Bone marrow (tissue), 2 donors: ENCODE data around the gene GJA4.
"Not testable (repeated sequence)": the region's sequence is repeated elsewhere in the genome, so short reads cannot be mapped to it uniquely, and the experiment has no call there.

ENCODE experiments used
- DNase-seq, 2 donors: peaks; one replicate each; lab custom pipeline; 2025; lab: John Stamatoyannopoulos, UW

The GJA4 gene

DNA sequence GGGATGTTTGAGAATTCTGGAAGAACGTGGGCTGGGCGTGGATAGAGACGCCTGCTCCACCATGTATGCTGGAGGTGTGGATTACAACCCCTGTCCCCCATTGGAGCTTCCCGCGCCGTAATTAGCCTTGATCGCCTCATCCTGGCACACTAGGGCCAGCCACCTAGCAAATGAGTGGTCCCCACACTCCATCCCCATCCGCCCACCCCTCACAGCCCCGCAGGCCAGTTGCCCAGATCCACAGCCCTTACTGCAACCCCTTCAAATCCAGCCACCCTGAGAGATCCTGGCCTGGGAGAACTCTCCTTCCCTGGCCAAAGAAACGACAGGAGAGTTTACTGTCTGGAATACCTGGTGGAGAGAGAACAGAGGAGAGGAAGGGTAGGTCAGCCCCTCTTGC is 375 bp upstream of the GJA4 start:
- no peak for DNase-seq

DNA sequence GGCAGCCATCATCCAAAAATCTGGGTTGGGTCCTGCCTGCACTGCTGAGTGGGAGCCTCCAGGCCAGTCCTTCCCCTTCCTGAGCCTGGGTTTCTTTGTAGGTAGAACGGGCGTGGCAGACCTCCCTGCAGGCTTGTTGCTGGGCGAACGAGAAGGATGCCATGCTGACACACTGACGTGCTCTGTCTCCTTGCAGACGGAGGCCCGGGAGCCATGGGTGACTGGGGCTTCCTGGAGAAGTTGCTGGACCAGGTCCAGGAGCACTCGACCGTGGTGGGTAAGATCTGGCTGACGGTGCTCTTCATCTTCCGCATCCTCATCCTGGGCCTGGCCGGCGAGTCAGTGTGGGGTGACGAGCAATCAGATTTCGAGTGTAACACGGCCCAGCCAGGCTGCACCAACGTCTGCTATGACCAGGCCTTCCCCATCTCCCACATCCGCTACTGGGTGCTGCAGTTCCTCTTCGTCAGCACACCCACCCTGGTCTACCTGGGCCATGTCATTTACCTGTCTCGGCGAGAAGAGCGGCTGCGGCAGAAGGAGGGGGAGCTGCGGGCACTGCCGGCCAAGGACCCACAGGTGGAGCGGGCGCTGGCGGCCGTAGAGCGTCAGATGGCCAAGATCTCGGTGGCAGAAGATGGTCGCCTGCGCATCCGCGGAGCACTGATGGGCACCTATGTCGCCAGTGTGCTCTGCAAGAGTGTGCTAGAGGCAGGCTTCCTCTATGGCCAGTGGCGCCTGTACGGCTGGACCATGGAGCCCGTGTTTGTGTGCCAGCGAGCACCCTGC is 1.4 kb downstream of the GJA4 start:
- no peak for DNase-seq

DNA sequence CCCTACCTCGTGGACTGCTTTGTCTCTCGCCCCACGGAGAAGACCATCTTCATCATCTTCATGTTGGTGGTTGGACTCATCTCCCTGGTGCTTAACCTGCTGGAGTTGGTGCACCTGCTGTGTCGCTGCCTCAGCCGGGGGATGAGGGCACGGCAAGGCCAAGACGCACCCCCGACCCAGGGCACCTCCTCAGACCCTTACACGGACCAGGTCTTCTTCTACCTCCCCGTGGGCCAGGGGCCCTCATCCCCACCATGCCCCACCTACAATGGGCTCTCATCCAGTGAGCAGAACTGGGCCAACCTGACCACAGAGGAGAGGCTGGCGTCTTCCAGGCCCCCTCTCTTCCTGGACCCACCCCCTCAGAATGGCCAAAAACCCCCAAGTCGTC is 2.0 kb downstream of the GJA4 start:
- DNase-seq = no peak

DNA sequence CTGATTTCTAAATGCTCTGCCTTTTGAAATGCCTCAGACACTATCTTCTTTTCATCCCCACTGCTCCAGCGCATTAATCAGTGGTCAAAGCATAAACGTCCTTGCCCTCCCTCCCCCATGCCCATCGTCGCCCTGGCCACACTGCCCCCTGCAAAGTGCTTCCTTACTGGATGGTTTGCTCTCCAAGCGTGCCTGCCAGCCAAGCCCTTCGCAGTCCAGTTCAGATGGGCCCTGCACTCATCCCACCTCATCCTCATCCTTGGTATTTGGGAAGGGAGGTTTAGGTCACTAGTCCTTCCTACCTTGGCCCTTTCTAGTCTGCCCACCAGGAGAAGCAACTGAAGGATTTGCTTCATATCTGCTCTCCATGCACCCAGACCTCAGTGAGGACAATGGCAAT is 3.1 kb downstream of the GJA4 start:
- DNase-seq = no peak

DNA sequence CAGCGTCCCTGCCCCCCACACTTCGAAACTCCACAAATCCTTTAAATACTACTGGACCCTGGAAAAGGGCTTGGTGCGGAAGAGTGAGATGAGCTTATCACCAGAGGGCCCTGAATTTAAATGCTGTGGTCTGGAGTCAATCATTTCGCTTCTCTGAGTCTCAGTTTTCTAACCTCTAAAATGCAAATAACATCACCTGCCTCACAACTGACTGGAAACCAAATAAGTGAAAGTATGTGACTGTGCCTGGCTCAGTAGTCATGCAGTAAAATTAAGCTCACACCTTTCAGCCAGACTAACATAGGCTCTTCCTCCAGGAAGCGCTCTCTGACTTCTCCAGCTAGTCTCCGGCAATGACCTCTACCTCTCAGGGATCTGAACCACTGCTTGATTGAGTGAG is 4.2 kb downstream of the GJA4 start:
- DNase-seq = no peak

DNA sequence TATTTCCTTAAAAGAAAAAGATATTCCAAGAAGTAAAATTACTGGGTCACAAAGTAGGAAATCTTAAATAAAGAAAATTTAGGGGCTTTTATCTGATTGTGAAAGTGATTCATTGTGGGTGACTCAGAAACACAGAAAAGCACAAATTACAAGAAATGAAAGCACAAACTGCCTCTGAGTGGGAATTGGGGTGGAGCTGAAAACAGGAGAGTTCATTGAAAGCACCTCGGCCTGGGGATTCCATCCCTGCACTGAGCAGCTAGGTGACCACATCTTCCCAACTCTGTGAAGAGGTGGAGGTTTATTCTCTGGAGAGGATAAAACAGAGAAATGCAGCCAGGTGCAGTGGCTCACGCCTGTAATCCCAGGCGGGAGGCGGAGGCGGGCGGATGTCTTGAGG is 7.4 kb downstream of the GJA4 start:
- DNase-seq = no peak

DNA sequence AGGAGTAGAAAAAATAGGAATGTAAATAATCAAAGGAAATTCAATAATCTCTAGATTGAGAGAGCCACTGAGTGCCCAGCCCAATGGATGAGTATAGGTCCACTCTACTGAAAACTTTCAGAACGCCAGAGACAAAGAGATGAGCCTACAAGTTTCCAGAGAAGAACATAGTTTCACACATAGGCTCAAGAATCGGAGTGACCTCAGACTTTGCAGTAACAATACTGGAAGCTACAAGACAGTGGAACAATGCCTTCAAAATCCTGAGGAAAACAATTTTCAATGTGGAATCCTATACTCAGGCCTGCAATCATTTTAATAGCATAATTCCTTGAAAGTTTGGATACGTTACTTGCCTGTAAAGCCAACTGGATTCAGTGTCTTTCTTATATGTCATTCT is 11.0 kb downstream of the GJA4 start:
- DNase-seq = no peak

DNA sequence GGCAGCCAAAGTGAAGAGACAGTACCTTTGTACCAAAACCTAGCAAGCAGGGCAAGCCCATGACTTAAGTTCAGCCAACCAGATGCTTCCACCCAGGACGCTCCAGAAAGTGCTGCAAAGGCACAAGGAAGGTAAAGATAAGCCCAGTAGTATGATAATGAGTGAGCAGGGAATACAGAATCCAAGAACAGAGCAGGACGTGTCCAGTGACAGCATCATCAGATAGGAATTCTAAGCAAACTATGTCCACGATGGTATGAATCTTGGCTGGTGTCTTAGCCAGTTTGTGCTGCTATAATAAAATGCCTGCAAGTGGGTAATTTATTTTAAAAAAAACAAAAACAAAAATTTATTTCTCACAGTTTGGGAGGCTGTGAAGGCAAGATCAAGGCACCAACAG is 13.6 kb downstream of the GJA4 start:
- no peak for DNase-seq

DNA sequence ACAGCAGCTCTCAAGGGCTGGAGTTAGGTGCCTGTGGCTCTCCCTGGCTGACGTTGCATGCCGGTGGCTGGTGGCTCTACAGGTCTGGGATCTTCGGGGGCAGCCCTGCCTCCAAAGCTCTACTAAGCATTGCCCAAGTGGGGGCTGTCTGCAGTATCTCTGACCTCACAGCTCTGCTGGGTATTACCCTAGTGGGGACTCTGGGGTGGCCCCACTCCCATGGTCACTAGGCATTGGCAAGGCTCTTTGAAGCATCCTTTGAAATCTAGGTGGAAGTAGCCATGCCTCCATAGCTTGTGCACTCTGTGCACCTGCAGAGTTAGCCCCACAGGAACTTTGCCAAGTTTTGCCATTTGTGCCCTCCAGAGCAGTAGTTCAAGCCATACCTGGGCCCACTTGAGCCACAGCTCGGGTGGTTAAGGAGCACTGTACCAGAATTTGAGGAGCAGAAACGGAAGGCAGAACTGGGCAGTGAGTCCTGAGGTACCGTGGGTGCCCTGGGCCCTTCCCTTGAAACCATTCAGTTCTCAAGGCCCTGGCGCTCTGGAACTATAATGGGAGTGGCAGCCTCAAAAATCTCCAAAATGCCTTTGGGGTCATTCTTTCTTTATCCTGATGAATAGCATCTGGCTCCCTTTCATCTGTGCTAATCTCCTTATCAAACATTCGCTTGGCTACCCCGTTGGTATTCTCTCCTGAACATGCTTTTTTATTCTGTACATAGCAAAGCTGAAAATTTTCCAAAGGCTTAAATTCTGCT is 15.4 kb downstream of the GJA4 start:
- DNase-seq = no peak

DNA sequence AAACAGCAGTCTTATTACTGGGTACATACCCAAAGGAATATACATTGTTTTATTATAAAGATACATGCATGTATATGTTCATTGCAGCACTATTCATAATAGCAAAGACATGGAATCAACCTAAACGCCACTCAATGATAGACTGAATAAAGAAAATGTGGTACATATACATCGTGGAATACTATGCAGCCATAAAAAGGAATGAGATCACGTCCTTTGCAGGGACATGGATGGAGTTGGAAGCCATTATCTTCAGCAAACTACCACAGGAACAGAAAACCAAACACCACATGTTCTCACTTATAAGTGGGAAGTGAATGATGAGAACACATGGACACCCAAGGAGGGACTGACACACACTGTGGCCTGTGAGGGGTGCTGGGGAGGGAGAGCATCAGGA is 18.0 kb downstream of the GJA4 start:
- DNase-seq = not testable (repeated sequence)

DNA sequence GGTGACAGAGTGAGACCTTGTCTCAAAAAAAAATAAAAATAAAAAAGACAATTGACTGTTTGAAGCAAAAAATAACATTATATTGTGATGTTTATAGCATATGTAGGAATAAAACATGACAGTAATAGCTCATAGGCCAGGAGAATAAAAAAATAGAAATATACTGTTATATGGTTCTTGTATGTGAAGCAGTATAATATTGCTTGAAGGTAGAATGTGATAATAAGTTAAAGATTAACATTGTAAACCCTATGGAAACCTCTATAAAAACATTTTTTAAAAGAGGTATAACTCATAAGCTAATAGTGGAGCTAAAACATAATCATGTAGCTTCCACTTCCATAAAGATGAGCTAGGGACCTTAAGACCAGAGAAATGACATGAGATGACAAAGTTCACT is 23.5 kb downstream of the GJA4 start:
- no peak for DNase-seq

DNA sequence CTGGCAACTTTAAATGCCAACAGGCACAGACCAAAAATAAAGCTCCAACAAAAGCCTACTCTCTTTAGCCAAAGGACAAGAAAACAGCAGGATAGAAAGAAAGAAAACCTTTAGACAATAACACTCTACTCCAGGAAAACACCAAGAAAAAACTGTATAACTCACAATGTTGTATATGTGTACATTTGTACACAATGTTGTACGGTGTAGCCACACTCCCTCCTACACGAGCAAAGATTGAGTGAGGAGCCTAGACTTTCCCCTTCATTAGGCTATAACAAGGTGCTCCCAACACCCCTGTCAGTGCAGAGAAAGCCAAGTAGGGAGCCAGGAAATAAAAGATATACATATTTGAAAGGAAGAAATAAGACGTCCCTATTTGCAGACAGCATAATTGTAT is 24.0 kb downstream of the GJA4 start:
- DNase-seq = no peak

DNA sequence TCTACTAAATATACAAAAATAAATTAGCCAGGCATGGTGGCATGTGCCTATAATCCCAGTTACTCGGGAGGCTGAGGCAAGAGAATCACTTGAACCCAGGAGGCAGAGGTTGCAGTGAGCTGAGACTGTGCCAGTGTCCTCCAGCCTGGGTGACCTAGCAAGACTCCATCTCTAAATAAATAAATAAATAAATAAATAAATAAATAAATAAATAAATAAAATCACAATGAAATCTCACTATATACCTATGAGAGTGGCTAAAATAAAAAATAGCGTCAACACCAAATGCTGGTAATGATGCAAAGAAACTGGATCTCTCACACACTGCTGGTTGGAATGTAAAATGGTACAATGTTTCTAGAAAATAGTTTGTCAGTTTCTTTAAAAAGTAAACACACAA is 26.1 kb downstream of the GJA4 start:
- DNase-seq = not testable (repeated sequence)

DNA sequence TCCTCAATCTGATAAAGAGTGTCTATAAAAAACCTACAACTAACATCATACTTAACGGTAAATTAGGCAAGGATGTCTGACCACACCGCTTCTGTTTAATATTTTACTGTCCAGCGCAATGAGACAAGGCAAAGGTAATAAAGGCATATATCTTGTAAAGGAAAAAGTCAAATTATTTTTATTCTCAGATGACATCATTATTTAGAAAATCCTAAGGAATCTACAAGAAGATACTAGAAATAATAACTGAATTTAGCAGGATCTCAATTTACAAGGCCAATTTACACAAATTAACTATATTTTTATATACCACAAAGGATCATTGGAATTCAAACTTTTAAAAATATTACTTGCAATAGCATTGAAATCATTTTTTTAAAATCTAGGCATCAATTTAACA is 29.4 kb downstream of the GJA4 start:
- no peak for DNase-seq

DNA sequence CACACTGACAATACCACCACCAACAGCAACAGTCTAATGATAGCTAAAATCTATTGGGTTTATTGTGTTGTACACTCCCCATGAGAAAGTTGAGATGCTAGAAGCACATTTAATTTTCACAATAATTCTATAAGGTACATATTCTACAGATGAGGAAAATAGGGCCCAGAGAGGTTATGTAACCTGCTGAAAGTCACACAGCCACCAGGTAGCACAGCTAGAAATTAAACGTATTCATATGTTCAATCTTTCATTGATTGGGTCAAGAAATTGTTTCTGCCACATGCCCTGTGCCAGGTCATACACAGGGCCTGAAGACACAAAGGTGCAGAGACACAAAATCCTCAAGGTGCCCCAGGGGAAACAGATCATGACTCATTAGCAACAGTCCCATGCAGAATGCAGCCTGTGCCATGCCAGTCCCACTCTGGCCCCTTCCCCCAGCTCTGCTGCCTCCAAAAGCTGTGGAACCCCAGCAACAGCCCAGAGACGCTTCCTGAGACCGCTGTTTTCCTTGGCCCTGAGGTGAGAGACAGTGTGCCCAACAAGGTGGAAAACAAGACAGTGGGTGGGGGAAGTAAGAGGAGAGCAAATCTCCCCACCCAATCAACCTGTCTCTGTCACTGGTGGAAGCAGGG is 32.1 kb downstream of the GJA4 start:
- no peak for DNase-seq

DNA sequence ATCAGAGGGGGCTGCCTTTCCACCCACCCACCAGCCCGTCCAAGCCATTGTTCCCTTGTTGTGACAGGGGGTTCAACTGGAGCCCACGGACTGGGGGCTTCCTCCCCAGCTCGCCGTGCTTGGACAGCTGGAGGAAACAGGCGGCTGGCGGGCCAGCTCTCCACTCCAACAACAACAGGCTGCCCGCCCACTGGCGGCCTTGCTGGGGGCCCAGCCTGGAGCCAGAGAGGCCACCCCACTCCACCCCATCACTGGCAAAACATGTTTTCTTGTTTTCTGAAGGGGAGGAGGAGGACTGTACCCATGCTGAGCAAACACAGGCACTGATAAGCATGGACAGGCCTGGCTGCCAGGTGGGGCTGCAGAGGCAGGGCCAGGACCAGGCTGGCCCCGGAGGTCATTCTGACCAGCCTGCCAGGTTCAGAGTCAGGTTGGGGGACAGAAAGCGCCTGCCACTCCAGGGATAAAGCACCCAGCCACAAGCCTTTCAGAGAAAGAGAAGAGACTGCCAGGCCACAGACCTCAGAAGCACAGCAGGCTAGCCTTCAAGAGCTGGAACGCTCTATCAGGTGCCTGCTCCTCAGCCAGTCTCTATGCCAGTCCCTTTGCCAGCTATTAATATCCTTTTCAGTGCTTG is 32.8 kb downstream of the GJA4 start:
- DNase-seq = no peak

DNA sequence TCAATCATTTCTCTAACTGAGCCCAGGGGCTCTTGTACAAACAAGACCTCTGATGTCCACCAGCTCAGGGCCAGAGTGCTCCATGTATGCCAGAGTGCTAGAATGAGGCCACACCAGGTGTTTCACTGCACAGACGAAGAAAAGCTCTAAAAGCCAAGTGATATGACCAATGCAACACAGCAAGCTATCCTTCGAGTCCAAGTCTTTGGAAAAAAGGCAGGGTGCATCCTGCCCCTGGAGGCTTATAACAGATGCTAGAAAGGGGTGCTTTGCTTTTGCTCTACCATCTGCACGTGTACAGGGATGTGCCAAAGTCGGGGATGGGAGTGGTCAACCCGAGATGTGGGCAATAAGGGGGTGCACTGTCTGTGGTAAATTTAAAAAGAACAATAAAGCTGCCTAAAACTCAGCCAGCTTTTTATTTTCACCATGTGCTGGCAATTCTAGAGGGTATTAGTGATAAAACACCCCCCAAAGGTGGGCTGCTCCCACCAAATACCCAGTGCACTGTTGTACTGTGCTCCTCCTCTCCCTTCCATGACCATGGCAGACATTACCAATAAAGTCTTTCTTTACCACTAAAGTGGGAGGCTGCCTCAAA is 34.6 kb downstream of the GJA4 start:
- DNase-seq = no peak

DNA sequence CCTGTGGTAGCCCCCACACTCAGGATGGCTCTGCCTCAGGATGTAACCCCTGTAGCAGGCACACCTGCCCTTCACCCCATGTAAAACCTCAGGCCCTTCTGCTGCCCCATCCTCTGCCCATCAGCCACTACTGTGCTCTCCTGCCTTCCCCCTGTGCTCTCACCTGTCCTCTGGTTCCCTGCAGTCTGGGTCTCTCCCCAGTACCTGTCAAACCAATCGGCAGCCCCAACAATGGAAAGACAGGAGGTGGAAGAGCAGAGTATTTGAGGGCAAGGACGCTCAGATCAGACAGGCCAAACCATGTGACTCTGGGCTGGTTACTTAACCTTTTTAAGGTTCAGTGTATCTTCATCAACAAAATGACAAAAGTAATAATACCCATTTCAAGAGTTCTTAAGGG is 35.8 kb downstream of the GJA4 start:
- no peak for DNase-seq

DNA sequence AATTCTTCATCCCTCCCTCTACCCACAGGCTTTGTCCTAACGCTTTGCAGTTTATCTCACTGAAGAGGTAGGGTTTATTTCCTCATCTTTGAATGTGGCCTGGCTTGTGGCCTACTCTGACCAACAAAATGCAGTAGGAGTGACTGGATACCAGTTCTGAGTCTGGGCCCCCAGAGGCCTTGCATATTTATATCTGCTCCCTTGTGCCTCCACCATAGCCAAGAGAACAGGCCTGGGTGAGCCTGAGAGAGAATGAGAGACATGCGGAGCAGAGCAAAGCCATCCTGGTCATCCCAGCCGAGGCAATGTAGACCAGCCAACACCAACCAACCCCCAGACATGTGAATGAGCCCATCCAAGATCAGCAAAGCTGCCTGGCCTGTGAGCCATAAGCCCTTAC is 36.5 kb downstream of the GJA4 start:
- DNase-seq = no peak

DNA sequence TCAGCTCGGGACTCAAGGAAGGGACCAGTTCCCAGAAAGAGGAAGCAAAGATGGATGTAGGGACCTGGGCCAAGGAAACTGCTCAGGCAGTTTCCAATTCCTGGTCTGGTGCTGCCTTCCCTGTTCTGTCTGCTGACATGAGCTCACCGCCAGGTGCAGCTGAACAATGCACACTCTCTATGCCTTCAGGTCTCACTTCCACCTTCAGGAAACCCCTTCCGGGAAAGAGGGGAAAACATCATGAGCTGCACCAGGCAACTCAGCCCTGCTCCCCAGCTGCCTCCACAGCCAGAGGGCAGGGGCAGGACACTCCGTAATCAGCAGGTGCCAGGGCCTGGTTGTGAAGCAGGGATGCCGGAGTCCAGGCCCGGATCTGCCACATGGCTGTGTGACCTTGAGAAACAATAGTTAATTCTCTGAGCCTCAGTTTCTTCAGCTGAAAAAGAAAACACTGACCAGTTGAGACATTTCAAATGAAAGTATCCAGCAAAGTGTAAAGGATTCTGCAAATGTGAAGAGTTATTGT is 39.0 kb downstream of the GJA4 start:
- no peak for DNase-seq

DNA sequence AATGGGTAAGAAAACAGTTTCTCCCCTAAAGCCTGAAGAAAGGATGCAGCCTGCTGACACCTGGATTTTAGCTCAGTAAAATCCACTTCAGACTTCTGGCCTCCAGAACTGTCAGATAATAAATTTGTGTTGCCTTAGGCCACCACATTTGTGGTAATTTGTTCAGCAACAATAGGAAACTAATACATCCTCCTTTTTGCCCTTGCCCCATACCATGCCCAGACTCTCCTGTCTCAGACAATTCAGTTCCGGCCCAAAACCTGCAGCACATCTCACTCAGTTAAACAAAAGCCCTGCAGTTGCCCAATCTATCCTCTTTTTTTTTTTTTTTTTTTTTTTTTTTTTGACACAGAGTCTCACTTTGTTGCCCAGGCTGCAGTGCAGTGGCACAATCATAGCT is 40.9 kb downstream of the GJA4 start:
- no peak for DNase-seq
